Spleen (tissue), 7 donors: Measurements from ENCODE around the gene PRPS1L1.

Experiments
- POLR2A ChIP-seq, 3 donors: fragments of 450-650 bp; IDR thresholded peaks; one replicate each; pipeline ENCODE4 v1.5.1; 2017; ENCODE audit warnings: antibody characterized with exemption in 3 of 3, mild to moderate bottlenecking in 1 of 3
- TF ChIP-seq, protein P1 (sequence below), 11 experiments: fragments of 200-600 bp in 7 of 11; fragments of 450-650 bp in 4 of 11; sonication (generic) in 4 of 11; IDR thresholded peaks in 8 of 11; conservative IDR thresholded peaks in 3 of 11; 1 replicate in 7 of 11; 2 replicates in 4 of 11; pipeline versions ENCODE4 v1.4.0 to v1.8.0; 2016 to 2021; ENCODE audit warnings: antibody characterized with exemption in 11 of 11, inconsistent platforms in 4 of 11, mild to moderate bottlenecking in 1 of 11
- donor health status: DM: no; HTN: no; CAD: no; lungs with moderate emphysema.
- donor health status: DM: no; HTN: no; CAD: no.
- donor health status: DM: no; HTN: no; CAD: no.

DNA sequence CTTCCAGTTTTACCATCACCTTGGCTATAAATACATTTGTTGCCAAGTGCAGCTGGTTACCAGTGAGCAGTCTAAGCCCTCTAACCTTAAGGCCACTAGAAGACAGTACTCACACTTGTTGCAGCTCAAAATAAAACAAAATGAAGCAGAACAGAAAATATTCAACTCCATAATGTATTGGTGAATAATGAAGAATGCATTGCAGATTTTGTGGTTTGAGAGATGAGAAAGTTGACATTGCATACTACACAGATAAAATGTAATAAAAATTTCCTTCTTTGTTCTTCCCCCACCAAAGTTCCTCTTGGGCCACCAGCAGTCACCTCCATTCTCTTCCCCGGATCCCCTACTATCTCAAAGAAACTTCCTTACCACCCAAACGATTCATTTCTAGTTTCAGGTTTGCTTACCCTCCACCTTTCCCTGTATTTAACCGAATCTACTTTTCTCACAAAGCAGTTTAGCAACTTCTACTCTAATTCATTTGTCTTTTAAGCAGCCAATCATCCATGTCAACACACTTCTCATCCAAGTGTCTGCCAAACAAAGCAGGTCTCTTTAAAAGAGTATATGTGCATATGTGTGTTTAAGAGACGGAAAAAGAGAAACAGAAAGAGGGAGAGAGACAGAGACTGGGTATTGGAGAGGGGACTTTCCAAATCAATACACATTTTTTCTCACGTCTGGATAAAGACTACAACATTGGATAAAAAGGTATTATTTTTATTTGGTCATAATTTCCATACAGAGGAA lies 35.7 kb upstream of the PRPS1L1 start:
- TF ChIP-seq, protein P1, sequence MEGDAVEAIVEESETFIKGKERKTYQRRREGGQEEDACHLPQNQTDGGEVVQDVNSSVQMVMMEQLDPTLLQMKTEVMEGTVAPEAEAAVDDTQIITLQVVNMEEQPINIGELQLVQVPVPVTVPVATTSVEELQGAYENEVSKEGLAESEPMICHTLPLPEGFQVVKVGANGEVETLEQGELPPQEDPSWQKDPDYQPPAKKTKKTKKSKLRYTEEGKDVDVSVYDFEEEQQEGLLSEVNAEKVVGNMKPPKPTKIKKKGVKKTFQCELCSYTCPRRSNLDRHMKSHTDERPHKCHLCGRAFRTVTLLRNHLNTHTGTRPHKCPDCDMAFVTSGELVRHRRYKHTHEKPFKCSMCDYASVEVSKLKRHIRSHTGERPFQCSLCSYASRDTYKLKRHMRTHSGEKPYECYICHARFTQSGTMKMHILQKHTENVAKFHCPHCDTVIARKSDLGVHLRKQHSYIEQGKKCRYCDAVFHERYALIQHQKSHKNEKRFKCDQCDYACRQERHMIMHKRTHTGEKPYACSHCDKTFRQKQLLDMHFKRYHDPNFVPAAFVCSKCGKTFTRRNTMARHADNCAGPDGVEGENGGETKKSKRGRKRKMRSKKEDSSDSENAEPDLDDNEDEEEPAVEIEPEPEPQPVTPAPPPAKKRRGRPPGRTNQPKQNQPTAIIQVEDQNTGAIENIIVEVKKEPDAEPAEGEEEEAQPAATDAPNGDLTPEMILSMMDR (IDR thresholded peaks at IDR 0.05 in 8 of 11, conservative IDR thresholded peaks at IDR 0.05 in 3 of 11): no peak
- no peak for TF ChIP-seq POLR2A (IDR thresholded peaks at IDR 0.05)
